ENCODE results near the gene SLC9A1.

Gene SLC9A1

DNA sequence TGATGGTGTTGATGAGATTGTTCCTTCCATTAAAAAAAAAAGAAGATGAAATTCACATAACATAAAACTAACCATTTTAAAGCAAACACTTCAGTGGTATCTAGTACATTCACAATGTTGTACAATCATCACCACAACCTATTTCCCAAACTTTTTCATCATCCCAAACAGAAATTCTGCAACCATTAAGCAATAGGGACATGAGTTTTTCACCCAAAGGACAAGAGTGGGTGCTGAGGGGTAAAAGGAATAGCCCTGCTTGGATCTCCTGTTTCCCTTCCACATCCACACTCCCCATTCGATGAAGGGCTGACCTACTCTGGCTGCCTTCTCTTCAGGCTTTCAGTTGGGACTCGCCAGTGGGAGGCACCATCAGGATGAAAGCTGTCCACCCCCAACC is 59.3 kb downstream of the SLC9A1 start:
- Histone ChIP-seq H3K4me1 (ENCODE audit: control insufficient read depth, low read depth, low read length) (no peaks in the 10 kb centered on the region), H3K23ac (ENCODE audit: low read length) (no peak overlapping the region), H3K4ac (ENCODE audit: low read depth, low read length) (no peak overlapping the region), H3K56ac (ENCODE audit: low read length) (no peak overlapping the region), H3K4me3 (ENCODE audit: low read length) (no peak overlapping the region), H3K18ac (ENCODE audit: low read length) (no peak overlapping the region), H4K5ac (ENCODE audit: low read length) (no peak overlapping the region), H2BK120ac (ENCODE audit: low read depth, low read length) (no peak overlapping the region), H3K79me2 (ENCODE audit: control insufficient read depth, insufficient read depth, low read length) (no peaks in the 10 kb centered on the region), H3K79me1 (ENCODE audit: low read length) (no peaks in the 10 kb centered on the region), H2AK5ac (ENCODE audit: low read length) (no peak overlapping the region), H2BK5ac (ENCODE audit: low read length) (no peak overlapping the region), H3K27ac (ENCODE audit: low read depth, low read length) (no peak overlapping the region), H3K27me3 (ENCODE audit: insufficient read depth, low read length, poor library complexity) (no peaks in the 10 kb centered on the region), H3K9ac (ENCODE audit: low read length) (no peak overlapping the region), H3K4me2 (ENCODE audit: low read length) (no peak overlapping the region), H3K36me3 (ENCODE audit: control insufficient read depth, insufficient read depth, low read length) (no peaks in the 10 kb centered on the region), H2BK15ac (replicated peaks; ENCODE audit: low read depth) (no peak overlapping the region), H4K8ac (ENCODE audit: low read depth, low read length) (no peak overlapping the region)
- WGBS (ENCODE audit: extremely low coverage, insufficient coverage, low lambda C conversion rate), result no CpG with 5 or more reads among the region's 2 CpGs
- DNase-seq, result no peak

DNA sequence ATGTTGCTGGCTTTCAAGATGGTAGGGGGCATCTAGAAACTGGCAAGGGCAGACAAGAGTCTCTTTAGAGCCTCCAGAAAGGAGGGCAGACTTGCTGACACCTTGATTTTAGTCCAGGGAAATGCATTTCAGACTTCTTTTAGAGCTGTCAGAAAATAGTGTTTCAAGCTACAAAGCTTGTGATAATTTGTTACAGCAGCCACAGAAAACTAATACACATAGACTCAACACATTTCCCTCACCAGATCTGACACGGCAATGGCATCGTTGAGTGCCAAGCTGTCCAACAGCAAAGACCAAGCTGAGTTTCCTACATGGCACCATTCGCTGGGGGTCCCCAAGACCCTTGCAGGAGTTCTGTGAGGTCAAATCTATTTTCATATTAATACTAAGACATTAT is 62.0 kb downstream of the SLC9A1 start:
- no CpG with 5 or more reads among the region's 3 CpGs for WGBS (ENCODE audit: extremely low coverage, insufficient coverage, low lambda C conversion rate)
- H3K36me3 ChIP-seq (ENCODE audit: control insufficient read depth, insufficient read depth, low read length), result no peaks in the 10 kb centered on the region
- no peaks in the 10 kb centered on the region for H3K79me2 ChIP-seq (ENCODE audit: control insufficient read depth, insufficient read depth, low read length)
- no peak overlapping the region for H2BK5ac ChIP-seq (ENCODE audit: low read length)
- H3K4ac ChIP-seq (ENCODE audit: low read depth, low read length), result no peak overlapping the region
- no peak overlapping the region for H4K8ac ChIP-seq (ENCODE audit: low read depth, low read length)
- H3K4me2 ChIP-seq (ENCODE audit: low read length), result no peak overlapping the region
- H3K9ac ChIP-seq (ENCODE audit: low read length), result no peak overlapping the region
- H3K27me3 ChIP-seq (ENCODE audit: insufficient read depth, low read length, poor library complexity), result no peaks in the 10 kb centered on the region
- no peak overlapping the region for H4K5ac ChIP-seq (ENCODE audit: low read length)
- DNase-seq, result no peak
- H2BK120ac ChIP-seq (ENCODE audit: low read depth, low read length), result no peak overlapping the region
- H3K27ac ChIP-seq (ENCODE audit: low read depth, low read length), result no peak overlapping the region
- H3K79me1 ChIP-seq (ENCODE audit: low read length), result no peaks in the 10 kb centered on the region
- no peak overlapping the region for H3K23ac ChIP-seq (ENCODE audit: low read length)
- H3K18ac ChIP-seq (ENCODE audit: low read length), result no peak overlapping the region
- H3K4me3 ChIP-seq (ENCODE audit: low read length), result no peak overlapping the region
- no peaks in the 10 kb centered on the region for H3K4me1 ChIP-seq (ENCODE audit: control insufficient read depth, low read depth, low read length)
- H2AK5ac ChIP-seq (ENCODE audit: low read length), result no peak overlapping the region
- H2BK15ac ChIP-seq (replicated peaks; ENCODE audit: low read depth), result no peak overlapping the region
- no peak overlapping the region for H3K56ac ChIP-seq (ENCODE audit: low read length)

DNA sequence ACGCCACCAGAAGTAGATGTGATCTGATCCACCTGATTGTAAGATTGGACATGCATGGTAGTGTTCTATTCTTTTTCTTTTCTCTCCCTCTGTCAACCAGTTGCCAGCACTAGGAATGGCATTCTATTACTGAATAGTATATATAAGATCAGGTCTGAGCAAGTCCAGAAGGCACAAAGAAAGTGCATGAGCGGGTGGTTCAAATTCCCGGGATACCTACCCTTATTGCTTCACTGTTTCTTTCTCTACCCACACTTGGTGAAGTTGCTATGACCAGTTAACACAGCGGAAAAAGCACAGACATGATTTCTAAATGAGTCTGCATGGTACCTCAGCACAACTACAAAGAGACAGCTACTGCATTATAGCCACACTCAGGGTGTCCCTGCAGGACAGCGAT is 64.0 kb downstream of the SLC9A1 start:
- no peak overlapping the region for H4K8ac ChIP-seq (ENCODE audit: low read depth, low read length)
- no peaks in the 10 kb centered on the region for H3K27me3 ChIP-seq (ENCODE audit: insufficient read depth, low read length, poor library complexity)
- WGBS (ENCODE audit: extremely low coverage, insufficient coverage, low lambda C conversion rate), result no CpG with 5 or more reads among the region's 5 CpGs
- H2BK5ac ChIP-seq (ENCODE audit: low read length), result no peak overlapping the region
- no peak overlapping the region for H3K4me3 ChIP-seq (ENCODE audit: low read length)
- no peaks in the 10 kb centered on the region for H3K36me3 ChIP-seq (ENCODE audit: control insufficient read depth, insufficient read depth, low read length)
- no peak overlapping the region for H2BK15ac ChIP-seq (replicated peaks; ENCODE audit: low read depth)
- H3K4me1 ChIP-seq (ENCODE audit: control insufficient read depth, low read depth, low read length), result no peaks in the 10 kb centered on the region
- H2AK5ac ChIP-seq (ENCODE audit: low read length), result no peak overlapping the region
- no peak overlapping the region for H3K27ac ChIP-seq (ENCODE audit: low read depth, low read length)
- H3K79me2 ChIP-seq (ENCODE audit: control insufficient read depth, insufficient read depth, low read length), result no peaks in the 10 kb centered on the region
- no peak overlapping the region for H2BK120ac ChIP-seq (ENCODE audit: low read depth, low read length)
- DNase-seq, result no peak
- H3K4me2 ChIP-seq (ENCODE audit: low read length), result no peak overlapping the region
- no peak overlapping the region for H3K23ac ChIP-seq (ENCODE audit: low read length)
- no peak overlapping the region for H3K4ac ChIP-seq (ENCODE audit: low read depth, low read length)
- H3K18ac ChIP-seq (ENCODE audit: low read length), result no peak overlapping the region
- no peak overlapping the region for H3K9ac ChIP-seq (ENCODE audit: low read length)
- H3K56ac ChIP-seq (ENCODE audit: low read length), result no peak overlapping the region
- H4K5ac ChIP-seq (ENCODE audit: low read length), result no peak overlapping the region
- H3K79me1 ChIP-seq (ENCODE audit: low read length), result no peaks in the 10 kb centered on the region

DNA sequence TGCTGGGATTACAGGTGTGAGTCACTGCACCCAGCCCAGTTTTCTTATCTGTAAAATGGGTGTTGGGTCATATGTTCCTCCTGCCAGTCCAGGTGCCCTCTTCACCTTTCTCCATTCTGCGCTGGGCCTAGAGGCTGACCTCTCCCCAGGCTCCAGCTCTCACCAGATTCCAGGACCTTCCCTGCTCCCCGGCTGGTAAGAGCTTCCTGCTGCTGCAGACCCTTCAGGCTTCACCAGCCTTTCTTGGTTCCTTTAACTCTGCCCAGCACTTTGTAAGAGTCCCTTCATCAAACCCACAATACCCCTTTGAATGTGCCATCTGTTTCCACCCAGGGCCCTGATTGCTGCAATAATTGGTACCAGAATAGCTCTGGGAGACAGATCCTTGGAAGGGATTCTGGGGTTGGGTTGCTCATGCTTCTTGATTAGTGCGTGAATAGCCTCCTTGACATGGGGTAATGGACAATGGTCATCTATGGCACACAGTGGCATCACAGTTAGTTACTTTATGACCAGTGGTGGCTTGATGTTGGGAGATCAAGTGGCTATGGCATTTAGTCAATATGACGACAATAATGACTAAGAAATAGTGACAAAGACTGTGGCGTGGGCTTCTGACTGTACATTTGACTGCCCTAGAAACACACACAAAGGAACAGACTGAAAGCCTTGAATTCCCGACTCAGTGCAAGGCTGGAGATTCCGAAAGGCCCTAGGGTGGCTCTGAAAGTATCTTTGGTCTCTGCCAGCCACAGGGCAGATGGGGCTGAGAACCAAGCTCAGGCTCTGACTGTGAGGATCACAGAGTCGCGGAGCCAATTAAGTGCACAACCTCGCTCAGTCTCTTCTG is 67.3 kb downstream of the SLC9A1 start:
- Histone ChIP-seq H2BK120ac (ENCODE audit: low read depth, low read length) (no peak overlapping the region), H3K4me3 (ENCODE audit: low read length) (no peak overlapping the region), H3K9ac (ENCODE audit: low read length) (no peak overlapping the region), H3K4me2 (ENCODE audit: low read length) (no peak overlapping the region), H3K79me1 (ENCODE audit: low read length) (no peaks in the 10 kb centered on the region), H4K5ac (ENCODE audit: low read length) (no peak overlapping the region), H2BK15ac (replicated peaks; ENCODE audit: low read depth) (no peak overlapping the region), H4K8ac (ENCODE audit: low read depth, low read length) (no peak overlapping the region), H2BK5ac (ENCODE audit: low read length) (no peak overlapping the region), H3K36me3 (ENCODE audit: control insufficient read depth, insufficient read depth, low read length) (no peaks in the 10 kb centered on the region), H3K4me1 (ENCODE audit: control insufficient read depth, low read depth, low read length) (no peaks in the 10 kb centered on the region), H3K27me3 (ENCODE audit: insufficient read depth, low read length, poor library complexity) (no peaks in the 10 kb centered on the region), H2AK5ac (ENCODE audit: low read length) (no peak overlapping the region), H3K79me2 (ENCODE audit: control insufficient read depth, insufficient read depth, low read length) (no peaks in the 10 kb centered on the region), H3K56ac (ENCODE audit: low read length) (no peak overlapping the region), H3K4ac (ENCODE audit: low read depth, low read length) (no peak overlapping the region), H3K18ac (ENCODE audit: low read length) (no peak overlapping the region), H3K27ac (ENCODE audit: low read depth, low read length) (no peak overlapping the region), H3K23ac (ENCODE audit: low read length) (no peak overlapping the region)
- no peak for DNase-seq
- WGBS (ENCODE audit: extremely low coverage, insufficient coverage, low lambda C conversion rate), result no CpG with 5 or more reads among the region's 10 CpGs

DNA sequence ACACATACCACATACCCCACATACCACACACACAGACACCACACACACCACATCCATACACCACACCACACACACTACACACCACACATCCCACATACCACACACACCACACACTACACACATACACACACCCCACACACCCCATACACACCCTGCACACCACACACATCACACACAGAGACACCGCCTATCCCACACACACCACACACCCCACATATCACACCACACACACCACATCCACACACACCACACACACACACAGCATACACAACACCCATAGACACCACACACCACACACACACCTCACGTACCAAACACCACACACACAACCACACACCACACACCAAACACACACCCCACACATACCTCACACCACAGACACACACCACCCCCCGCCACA is 68.3 kb downstream of the SLC9A1 start:
- H2AK5ac ChIP-seq (ENCODE audit: low read length), result no peak overlapping the region
- no peak overlapping the region for H4K5ac ChIP-seq (ENCODE audit: low read length)
- no peaks in the 10 kb centered on the region for H3K27me3 ChIP-seq (ENCODE audit: insufficient read depth, low read length, poor library complexity)
- H3K4me3 ChIP-seq (ENCODE audit: low read length), result no peak overlapping the region
- DNase-seq, result no peak
- H2BK5ac ChIP-seq (ENCODE audit: low read length), result no peak overlapping the region
- H3K36me3 ChIP-seq (ENCODE audit: control insufficient read depth, insufficient read depth, low read length), result no peaks in the 10 kb centered on the region
- H3K23ac ChIP-seq (ENCODE audit: low read length), result no peak overlapping the region
- H2BK120ac ChIP-seq (ENCODE audit: low read depth, low read length), result no peak overlapping the region
- no peak overlapping the region for H3K18ac ChIP-seq (ENCODE audit: low read length)
- H3K4ac ChIP-seq (ENCODE audit: low read depth, low read length), result no peak overlapping the region
- H4K8ac ChIP-seq (ENCODE audit: low read depth, low read length), result no peak overlapping the region
- no peak overlapping the region for H2BK15ac ChIP-seq (replicated peaks; ENCODE audit: low read depth)
- no peak overlapping the region for H3K4me2 ChIP-seq (ENCODE audit: low read length)
- H3K9ac ChIP-seq (ENCODE audit: low read length), result no peak overlapping the region
- no peak overlapping the region for H3K56ac ChIP-seq (ENCODE audit: low read length)
- H3K79me1 ChIP-seq (ENCODE audit: low read length), result no peaks in the 10 kb centered on the region
- 100% methylated on average over 1 of the region's 3 CpGs for WGBS (ENCODE audit: extremely low coverage, insufficient coverage, low lambda C conversion rate)
- H3K4me1 ChIP-seq (ENCODE audit: control insufficient read depth, low read depth, low read length), result no peaks in the 10 kb centered on the region
- H3K79me2 ChIP-seq (ENCODE audit: control insufficient read depth, insufficient read depth, low read length), result no peaks in the 10 kb centered on the region
- H3K27ac ChIP-seq (ENCODE audit: low read depth, low read length), result no peak overlapping the region

DNA sequence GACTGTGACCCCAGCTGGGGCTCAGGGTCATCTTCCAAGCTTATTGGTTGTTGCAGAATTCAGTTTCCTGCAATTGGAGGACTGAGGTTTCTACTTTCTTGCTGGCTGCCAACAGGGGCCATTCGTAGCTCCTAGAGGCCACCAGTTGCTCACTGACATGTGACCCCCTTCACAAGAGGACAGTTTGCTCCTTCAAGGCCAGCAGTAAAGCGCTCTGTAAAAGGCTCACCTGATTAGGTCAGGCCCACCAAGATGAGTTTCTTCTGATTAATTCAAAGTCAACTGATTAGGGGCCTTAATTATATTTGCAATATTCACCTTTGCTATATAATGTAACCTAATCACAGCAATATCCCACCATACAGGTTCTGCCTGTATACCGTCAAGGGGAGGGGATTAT is 68.9 kb downstream of the SLC9A1 start:
- Histone ChIP-seq H4K8ac (ENCODE audit: low read depth, low read length) (no peak overlapping the region), H3K4me2 (ENCODE audit: low read length) (no peak overlapping the region), H3K18ac (ENCODE audit: low read length) (no peak overlapping the region), H3K27ac (ENCODE audit: low read depth, low read length) (no peak overlapping the region), H4K5ac (ENCODE audit: low read length) (no peak overlapping the region), H2BK15ac (replicated peaks; ENCODE audit: low read depth) (no peak overlapping the region), H2AK5ac (ENCODE audit: low read length) (no peak overlapping the region), H3K79me1 (ENCODE audit: low read length) (no peaks in the 10 kb centered on the region), H3K36me3 (ENCODE audit: control insufficient read depth, insufficient read depth, low read length) (no peaks in the 10 kb centered on the region), H3K23ac (ENCODE audit: low read length) (no peak overlapping the region), H3K4me1 (ENCODE audit: control insufficient read depth, low read depth, low read length) (no peaks in the 10 kb centered on the region), H3K4ac (ENCODE audit: low read depth, low read length) (no peak overlapping the region), H3K4me3 (ENCODE audit: low read length) (no peak overlapping the region), H3K27me3 (ENCODE audit: insufficient read depth, low read length, poor library complexity) (no peaks in the 10 kb centered on the region), H2BK5ac (ENCODE audit: low read length) (no peak overlapping the region), H3K56ac (ENCODE audit: low read length) (no peak overlapping the region), H3K79me2 (ENCODE audit: control insufficient read depth, insufficient read depth, low read length) (no peaks in the 10 kb centered on the region), H2BK120ac (ENCODE audit: low read depth, low read length) (no peak overlapping the region), H3K9ac (ENCODE audit: low read length) (no peak overlapping the region)
- peak; percentile 50 for DNase-seq
- WGBS (ENCODE audit: extremely low coverage, insufficient coverage, low lambda C conversion rate), result no CpG with 5 or more reads among the region's 3 CpGs
